ENCODE results near the gene DENND6A. TPM values are rescaled to one million over a fixed set of nuclear protein-coding genes. Genes with fewer than 3 reads are reported as not detected.

DENND6A gene
- total and polyA plus RNA-seq, 2 of the 13 experiments (the other 11 are each of a cell fraction or from before 2014, with no cell fraction given): 9.4 to 11.1 TPM

DNA sequence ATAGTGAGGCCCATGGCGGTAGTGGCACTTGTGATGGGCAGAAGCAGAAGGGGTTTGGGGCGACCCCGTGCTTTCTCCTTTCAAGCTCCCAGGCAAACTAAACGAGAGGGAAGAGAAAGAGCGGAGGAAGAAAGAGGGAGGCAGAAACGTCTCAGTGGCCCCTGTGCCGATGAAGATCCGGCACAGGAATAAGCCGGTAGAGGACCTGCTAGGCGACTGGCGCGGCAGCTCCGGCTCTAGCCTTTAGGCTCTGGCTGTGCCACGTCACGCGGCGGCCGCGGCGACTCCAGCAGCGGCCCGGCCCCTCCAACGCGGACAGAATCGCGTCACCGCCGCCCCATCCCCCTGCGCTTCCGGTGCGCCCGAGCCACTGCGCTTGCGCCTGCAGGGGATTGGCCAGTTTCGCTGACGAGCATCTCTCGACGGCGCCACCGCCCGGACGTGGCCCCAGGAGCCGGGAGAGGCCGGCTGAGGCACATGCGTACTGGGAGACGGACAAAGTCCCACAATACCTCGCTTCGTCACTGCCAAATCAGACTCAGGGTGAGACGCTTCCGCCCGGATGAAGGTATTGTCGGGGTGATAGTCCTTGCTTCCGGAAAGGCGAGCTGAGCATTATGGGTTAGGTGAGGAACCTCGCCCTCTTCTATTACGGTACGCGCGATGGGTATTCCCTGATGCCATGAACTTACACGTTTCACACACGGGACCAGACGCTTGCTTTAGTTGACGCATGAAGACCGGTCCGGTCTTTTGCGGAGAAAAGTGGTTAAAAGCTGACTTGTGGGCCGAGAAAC is 95.6 kb downstream of the DENND6A start, which contains the start of gene ARF4 (continued):
- TF ChIP-seq, protein P1, sequence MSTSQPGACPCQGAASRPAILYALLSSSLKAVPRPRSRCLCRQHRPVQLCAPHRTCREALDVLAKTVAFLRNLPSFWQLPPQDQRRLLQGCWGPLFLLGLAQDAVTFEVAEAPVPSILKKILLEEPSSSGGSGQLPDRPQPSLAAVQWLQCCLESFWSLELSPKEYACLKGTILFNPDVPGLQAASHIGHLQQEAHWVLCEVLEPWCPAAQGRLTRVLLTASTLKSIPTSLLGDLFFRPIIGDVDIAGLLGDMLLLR (CRISPR knock-in tag; IDR thresholded peaks at IDR 0.05): peak; percentile 78; the same call in 1 of the 2 replicates
- no peak for TF ChIP-seq HNRNPL (IDR thresholded peaks at IDR 0.05; ENCODE audit: low read depth, low read length)
- peak; percentile 66; the same call in 1 of the 2 replicates for TF ChIP-seq MEF2D (CRISPR knock-in tag; IDR thresholded peaks at IDR 0.05)
- TF ChIP-seq PPARG (CRISPR knock-in tag; conservative IDR thresholded peaks at IDR 0.05): no peak
- TF ChIP-seq, protein P2, sequence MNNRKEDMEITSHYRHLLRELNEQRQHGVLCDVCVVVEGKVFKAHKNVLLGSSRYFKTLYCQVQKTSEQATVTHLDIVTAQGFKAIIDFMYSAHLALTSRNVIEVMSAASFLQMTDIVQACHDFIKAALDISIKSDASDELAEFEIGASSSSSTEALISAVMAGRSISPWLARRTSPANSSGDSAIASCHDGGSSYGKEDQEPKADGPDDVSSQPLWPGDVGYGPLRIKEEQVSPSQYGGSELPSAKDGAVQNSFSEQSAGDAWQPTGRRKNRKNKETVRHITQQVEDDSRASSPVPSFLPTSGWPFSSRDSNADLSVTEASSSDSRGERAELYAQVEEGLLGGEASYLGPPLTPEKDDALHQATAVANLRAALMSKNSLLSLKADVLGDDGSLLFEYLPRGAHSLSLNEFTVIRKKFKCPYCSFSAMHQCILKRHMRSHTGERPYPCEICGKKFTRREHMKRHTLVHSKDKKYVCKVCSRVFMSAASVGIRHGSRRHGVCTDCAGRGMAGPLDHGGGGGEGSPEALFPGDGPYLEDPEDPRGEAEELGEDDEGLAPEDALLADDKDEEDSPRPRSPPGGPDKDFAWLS (CRISPR knock-in tag; IDR thresholded peaks at IDR 0.05; ENCODE audit: borderline replicate concordance): no peak
- 0 out of 2 replicates have a peak, but pooled peaks have one; percentile 9 for TF ChIP-seq IRX3 (CRISPR knock-in tag; IDR thresholded peaks at IDR 0.05; ENCODE audit: borderline replicate concordance, low read depth)
- TF ChIP-seq NR1H2 (CRISPR knock-in tag; IDR thresholded peaks at IDR 0.05; ENCODE audit: borderline replicate concordance, low read depth): peak; percentile 75; the same call in 1 of the 2 replicates
- no peak for TF ChIP-seq KDM5A (IDR thresholded peaks at IDR 0.05; ENCODE audit: borderline replicate concordance, low read length)
- no peak for TF ChIP-seq ZNF496 (CRISPR knock-in tag; IDR thresholded peaks at IDR 0.05; ENCODE audit: insufficient replicate concordance)
- TF ChIP-seq FOXC1 (CRISPR knock-in tag; IDR thresholded peaks at IDR 0.05; ENCODE audit: borderline replicate concordance): peak; percentile 85
- TF ChIP-seq ZNF607 (CRISPR knock-in tag; IDR thresholded peaks at IDR 0.05; ENCODE audit: borderline replicate concordance): peak; percentile 56
- TF ChIP-seq ZMYM4 (CRISPR knock-in tag; IDR thresholded peaks at IDR 0.05): peak; percentile 90
- TF ChIP-seq GTF2F1 (IDR thresholded peaks at IDR 0.05; ENCODE audit: low read length): peak; percentile 64; the same call in 1 of the 2 replicates
- 0 out of 2 replicates have a peak, but pooled peaks have one; percentile 36 for TF ChIP-seq ZNF510 (CRISPR knock-in tag; IDR thresholded peaks at IDR 0.05; ENCODE audit: low read depth)
- peak; percentile 85; the same call in 1 of the 2 replicates for TF ChIP-seq ZFP41 (CRISPR knock-in tag; IDR thresholded peaks at IDR 0.05; ENCODE audit: borderline replicate concordance)
- TF ChIP-seq, protein P3, sequence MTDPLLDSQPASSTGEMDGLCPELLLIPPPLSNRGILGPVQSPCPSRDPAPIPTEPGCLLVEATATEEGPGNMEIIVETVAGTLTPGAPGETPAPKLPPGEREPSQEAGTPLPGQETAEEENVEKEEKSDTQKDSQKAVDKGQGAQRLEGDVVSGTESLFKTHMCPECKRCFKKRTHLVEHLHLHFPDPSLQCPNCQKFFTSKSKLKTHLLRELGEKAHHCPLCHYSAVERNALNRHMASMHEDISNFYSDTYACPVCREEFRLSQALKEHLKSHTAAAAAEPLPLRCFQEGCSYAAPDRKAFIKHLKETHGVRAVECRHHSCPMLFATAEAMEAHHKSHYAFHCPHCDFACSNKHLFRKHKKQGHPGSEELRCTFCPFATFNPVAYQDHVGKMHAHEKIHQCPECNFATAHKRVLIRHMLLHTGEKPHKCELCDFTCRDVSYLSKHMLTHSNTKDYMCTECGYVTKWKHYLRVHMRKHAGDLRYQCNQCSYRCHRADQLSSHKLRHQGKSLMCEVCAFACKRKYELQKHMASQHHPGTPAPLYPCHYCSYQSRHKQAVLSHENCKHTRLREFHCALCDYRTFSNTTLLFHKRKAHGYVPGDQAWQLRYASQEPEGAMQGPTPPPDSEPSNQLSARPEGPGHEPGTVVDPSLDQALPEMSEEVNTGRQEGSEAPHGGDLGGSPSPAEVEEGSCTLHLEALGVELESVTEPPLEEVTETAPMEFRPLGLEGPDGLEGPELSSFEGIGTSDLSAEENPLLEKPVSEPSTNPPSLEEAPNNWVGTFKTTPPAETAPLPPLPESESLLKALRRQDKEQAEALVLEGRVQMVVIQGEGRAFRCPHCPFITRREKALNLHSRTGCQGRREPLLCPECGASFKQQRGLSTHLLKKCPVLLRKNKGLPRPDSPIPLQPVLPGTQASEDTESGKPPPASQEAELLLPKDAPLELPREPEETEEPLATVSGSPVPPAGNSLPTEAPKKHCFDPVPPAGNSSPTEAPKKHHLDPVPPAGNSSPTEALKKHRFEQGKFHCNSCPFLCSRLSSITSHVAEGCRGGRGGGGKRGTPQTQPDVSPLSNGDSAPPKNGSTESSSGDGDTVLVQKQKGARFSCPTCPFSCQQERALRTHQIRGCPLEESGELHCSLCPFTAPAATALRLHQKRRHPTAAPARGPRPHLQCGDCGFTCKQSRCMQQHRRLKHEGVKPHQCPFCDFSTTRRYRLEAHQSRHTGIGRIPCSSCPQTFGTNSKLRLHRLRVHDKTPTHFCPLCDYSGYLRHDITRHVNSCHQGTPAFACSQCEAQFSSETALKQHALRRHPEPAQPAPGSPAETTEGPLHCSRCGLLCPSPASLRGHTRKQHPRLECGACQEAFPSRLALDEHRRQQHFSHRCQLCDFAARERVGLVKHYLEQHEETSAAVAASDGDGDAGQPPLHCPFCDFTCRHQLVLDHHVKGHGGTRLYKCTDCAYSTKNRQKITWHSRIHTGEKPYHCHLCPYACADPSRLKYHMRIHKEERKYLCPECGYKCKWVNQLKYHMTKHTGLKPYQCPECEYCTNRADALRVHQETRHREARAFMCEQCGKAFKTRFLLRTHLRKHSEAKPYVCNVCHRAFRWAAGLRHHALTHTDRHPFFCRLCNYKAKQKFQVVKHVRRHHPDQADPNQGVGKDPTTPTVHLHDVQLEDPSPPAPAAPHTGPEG (CRISPR knock-in tag; IDR thresholded peaks at IDR 0.05): no peak
- TF ChIP-seq, protein P4, sequence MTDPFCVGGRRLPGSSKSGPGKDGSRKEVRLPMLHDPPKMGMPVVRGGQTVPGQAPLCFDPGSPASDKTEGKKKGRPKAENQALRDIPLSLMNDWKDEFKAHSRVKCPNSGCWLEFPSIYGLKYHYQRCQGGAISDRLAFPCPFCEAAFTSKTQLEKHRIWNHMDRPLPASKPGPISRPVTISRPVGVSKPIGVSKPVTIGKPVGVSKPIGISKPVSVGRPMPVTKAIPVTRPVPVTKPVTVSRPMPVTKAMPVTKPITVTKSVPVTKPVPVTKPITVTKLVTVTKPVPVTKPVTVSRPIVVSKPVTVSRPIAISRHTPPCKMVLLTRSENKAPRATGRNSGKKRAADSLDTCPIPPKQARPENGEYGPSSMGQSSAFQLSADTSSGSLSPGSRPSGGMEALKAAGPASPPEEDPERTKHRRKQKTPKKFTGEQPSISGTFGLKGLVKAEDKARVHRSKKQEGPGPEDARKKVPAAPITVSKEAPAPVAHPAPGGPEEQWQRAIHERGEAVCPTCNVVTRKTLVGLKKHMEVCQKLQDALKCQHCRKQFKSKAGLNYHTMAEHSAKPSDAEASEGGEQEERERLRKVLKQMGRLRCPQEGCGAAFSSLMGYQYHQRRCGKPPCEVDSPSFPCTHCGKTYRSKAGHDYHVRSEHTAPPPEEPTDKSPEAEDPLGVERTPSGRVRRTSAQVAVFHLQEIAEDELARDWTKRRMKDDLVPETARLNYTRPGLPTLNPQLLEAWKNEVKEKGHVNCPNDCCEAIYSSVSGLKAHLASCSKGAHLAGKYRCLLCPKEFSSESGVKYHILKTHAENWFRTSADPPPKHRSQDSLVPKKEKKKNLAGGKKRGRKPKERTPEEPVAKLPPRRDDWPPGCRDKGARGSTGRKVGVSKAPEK (CRISPR knock-in tag; IDR thresholded peaks at IDR 0.05; ENCODE audit: borderline replicate concordance): no peak
